Liver (tissue), 3 donors: ENCODE results near the gene SPATA13.
A peak's percentile ranks its signal among the peaks of the same experiment; 100 is the strongest.

ENCODE experiments used
- EGR1 ChIP-seq, 2 donors: IDR thresholded peaks; 2 replicates each; pipeline ENCODE4 v1.6.1; 2016 to 2018; ENCODE audit warnings: antibody characterized with exemption in 2 of 2, low read depth in 2 of 2
- JUND ChIP-seq, 2 donors: IDR thresholded peaks; 2 replicates each; pipeline ENCODE4 v1.6.1; 2016; ENCODE audit warnings: antibody characterized with exemption in 2 of 2
- RXRA ChIP-seq, 2 donors: IDR thresholded peaks; 2 replicates each; pipeline ENCODE4 v1.6.1; 2017 to 2018; ENCODE audit warnings: antibody characterized with exemption in 2 of 2, mild to moderate bottlenecking in 1 of 2
- SP1 ChIP-seq: IDR thresholded peaks from 2 replicates; pipeline ENCODE4 v1.6.1; 2018; ENCODE audit warnings: antibody characterized with exemption, mild to moderate bottlenecking
- YY1 ChIP-seq: IDR thresholded peaks from 2 replicates; pipeline ENCODE4 v1.6.1; 2016; ENCODE audit warnings: antibody characterized with exemption, mild to moderate bottlenecking
- TF ChIP-seq, protein P1 (sequence below): IDR thresholded peaks from 2 replicates; pipeline ENCODE4 v1.6.1; 2016; ENCODE audit warnings: antibody characterized with exemption, mild to moderate bottlenecking
- TF ChIP-seq, protein P2 (sequence below): fragments of 150-350 bp; IDR thresholded peaks from 2 replicates; pipeline ENCODE4 v1.5.1; 2017; ENCODE audit warnings: improper control_type of control experiment, low read depth, low read length; ENCODE audit not compliant: missing input control
- donor health status: healthy.
- donor health status: healthy.

DNA sequence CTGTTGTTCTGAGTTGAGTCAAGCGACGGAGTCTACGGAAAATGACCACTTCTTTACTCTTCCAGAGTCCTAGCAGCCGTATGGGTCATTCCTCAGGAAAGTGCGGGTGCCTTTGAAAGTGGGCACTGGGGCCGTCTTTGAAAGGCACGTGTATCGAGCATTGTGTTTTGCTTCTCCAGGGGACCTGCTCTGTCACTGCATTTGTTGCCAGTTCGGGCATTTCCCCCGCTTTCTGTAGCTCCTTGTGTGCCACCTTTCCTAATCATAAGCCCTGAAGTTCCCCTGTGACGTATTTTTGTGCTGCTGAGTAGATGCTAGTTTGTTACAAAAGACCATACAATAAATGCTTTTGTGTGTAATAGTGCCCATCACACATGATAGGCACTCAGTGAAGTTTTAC, 24.4 kb downstream of the SPATA13 start:
- no peak for TF ChIP-seq EGR1 (IDR thresholded peaks at IDR 0.05; ENCODE audit: low read depth in 2 of 2)
- no peak for TF ChIP-seq JUND (IDR thresholded peaks at IDR 0.05)
- TF ChIP-seq, protein P1, sequence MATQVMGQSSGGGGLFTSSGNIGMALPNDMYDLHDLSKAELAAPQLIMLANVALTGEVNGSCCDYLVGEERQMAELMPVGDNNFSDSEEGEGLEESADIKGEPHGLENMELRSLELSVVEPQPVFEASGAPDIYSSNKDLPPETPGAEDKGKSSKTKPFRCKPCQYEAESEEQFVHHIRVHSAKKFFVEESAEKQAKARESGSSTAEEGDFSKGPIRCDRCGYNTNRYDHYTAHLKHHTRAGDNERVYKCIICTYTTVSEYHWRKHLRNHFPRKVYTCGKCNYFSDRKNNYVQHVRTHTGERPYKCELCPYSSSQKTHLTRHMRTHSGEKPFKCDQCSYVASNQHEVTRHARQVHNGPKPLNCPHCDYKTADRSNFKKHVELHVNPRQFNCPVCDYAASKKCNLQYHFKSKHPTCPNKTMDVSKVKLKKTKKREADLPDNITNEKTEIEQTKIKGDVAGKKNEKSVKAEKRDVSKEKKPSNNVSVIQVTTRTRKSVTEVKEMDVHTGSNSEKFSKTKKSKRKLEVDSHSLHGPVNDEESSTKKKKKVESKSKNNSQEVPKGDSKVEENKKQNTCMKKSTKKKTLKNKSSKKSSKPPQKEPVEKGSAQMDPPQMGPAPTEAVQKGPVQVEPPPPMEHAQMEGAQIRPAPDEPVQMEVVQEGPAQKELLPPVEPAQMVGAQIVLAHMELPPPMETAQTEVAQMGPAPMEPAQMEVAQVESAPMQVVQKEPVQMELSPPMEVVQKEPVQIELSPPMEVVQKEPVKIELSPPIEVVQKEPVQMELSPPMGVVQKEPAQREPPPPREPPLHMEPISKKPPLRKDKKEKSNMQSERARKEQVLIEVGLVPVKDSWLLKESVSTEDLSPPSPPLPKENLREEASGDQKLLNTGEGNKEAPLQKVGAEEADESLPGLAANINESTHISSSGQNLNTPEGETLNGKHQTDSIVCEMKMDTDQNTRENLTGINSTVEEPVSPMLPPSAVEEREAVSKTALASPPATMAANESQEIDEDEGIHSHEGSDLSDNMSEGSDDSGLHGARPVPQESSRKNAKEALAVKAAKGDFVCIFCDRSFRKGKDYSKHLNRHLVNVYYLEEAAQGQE, result no peak
- TF ChIP-seq, protein P2, sequence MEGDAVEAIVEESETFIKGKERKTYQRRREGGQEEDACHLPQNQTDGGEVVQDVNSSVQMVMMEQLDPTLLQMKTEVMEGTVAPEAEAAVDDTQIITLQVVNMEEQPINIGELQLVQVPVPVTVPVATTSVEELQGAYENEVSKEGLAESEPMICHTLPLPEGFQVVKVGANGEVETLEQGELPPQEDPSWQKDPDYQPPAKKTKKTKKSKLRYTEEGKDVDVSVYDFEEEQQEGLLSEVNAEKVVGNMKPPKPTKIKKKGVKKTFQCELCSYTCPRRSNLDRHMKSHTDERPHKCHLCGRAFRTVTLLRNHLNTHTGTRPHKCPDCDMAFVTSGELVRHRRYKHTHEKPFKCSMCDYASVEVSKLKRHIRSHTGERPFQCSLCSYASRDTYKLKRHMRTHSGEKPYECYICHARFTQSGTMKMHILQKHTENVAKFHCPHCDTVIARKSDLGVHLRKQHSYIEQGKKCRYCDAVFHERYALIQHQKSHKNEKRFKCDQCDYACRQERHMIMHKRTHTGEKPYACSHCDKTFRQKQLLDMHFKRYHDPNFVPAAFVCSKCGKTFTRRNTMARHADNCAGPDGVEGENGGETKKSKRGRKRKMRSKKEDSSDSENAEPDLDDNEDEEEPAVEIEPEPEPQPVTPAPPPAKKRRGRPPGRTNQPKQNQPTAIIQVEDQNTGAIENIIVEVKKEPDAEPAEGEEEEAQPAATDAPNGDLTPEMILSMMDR, result no peak
- peak in 1 of 2 donors; percentile 2 for TF ChIP-seq RXRA (IDR thresholded peaks at IDR 0.05)
- TF ChIP-seq YY1, result peak; percentile 2
- TF ChIP-seq SP1, result no peak
